GM21619 (cell line): ENCODE data around the gene AHR.
"Not testable (repeated sequence)": the region's sequence is repeated elsewhere in the genome, so short reads cannot be mapped to it uniquely, and the experiment has no call there.

Experiments used
- ATAC-seq: cut with Tn5 transposase; IDR thresholded peaks from one replicate; pipeline ENCODE4 v1.9.1; 2021; ENCODE audit not compliant: unreplicated experiment

Gene AHR

GRCh38 chr7:17371671-17372524 lies 73.4 kb downstream of the AHR start:
- no peak for ATAC-seq

GRCh38 chr7:17374157-17374556 lies 75.7 kb downstream of the AHR start:
- no peak for ATAC-seq

- no peak for ATAC-seq
These were observed 76.2 kb downstream of the AHR start for GRCh38 chr7:17374654-17375053.

GRCh38 chr7:17376595-17376994 lies 78.1 kb downstream of the AHR start:
- no peak for ATAC-seq

- no peak for ATAC-seq
These were observed 82.5 kb downstream of the AHR start for GRCh38 chr7:17380736-17381662.

- ATAC-seq: not testable (repeated sequence)
These were observed 84.2 kb downstream of the AHR start for GRCh38 chr7:17382408-17383354.

GRCh38 chr7:17384400-17384799 lies 85.9 kb downstream of the AHR start:
- no peak for ATAC-seq

- no peak for ATAC-seq
These were observed 87.2 kb downstream of the AHR start for GRCh38 chr7:17385612-17386011.

GRCh38 chr7:17390392-17390791 lies 91.9 kb downstream of the AHR start:
- ATAC-seq: no peak

GRCh38 chr7:17391366-17391765 lies 92.9 kb downstream of the AHR start:
- ATAC-seq: no peak

GRCh38 chr7:17392846-17393245 lies 94.4 kb downstream of the AHR start:
- no peak for ATAC-seq

GRCh38 chr7:17394563-17394962 lies 96.1 kb downstream of the AHR start:
- ATAC-seq: not testable (repeated sequence)
